ENCODE results near the gene TMEM163. TPM values are rescaled to one million over a fixed set of nuclear protein-coding genes. Genes with fewer than 3 reads are reported as not detected.

Gene TMEM163
- total RNA-seq, 1 experiment from 2014 or later, result 4.1 TPM

- BruUV-seq (replicated peaks), result no TSS peak
- Mint-ChIP-seq H3K27me3 (ENCODE audit: insufficient read depth, unreplicated experiment) (peaks cover 30% of the 10 kb centered on the region), H3K36me3 (ENCODE audit: insufficient read depth, unreplicated experiment) (peaks cover 6% of the 10 kb centered on the region), H3K4me1 (ENCODE audit: low read depth, unreplicated experiment) (peaks cover 8% of the 10 kb centered on the region), H3K9me3 (ENCODE audit: unreplicated experiment) (no peaks in the 10 kb centered on the region), H3K4me3 (ENCODE audit: unreplicated experiment) (no peak overlapping the region), H3K27ac (ENCODE audit: unreplicated experiment) (no peak overlapping the region)
- Histone ChIP-seq H3K36me3 (ENCODE audit: control insufficient read depth, insufficient read depth, low read length) (no peaks in the 10 kb centered on the region), H3K4me1 (peaks cover 9% of the 10 kb centered on the region; the same call in 1 of the 2 replicates), H3K4me3 (ENCODE audit: low read depth, low read length) (no peak overlapping the region), H3K9me3 (no peaks in the 10 kb centered on the region), H3K27me3 (replicated peaks; ENCODE audit: control insufficient read depth, insufficient read depth, low read length) (peaks cover 9% of the 10 kb centered on the region)
- TF ChIP-seq, protein P1, sequence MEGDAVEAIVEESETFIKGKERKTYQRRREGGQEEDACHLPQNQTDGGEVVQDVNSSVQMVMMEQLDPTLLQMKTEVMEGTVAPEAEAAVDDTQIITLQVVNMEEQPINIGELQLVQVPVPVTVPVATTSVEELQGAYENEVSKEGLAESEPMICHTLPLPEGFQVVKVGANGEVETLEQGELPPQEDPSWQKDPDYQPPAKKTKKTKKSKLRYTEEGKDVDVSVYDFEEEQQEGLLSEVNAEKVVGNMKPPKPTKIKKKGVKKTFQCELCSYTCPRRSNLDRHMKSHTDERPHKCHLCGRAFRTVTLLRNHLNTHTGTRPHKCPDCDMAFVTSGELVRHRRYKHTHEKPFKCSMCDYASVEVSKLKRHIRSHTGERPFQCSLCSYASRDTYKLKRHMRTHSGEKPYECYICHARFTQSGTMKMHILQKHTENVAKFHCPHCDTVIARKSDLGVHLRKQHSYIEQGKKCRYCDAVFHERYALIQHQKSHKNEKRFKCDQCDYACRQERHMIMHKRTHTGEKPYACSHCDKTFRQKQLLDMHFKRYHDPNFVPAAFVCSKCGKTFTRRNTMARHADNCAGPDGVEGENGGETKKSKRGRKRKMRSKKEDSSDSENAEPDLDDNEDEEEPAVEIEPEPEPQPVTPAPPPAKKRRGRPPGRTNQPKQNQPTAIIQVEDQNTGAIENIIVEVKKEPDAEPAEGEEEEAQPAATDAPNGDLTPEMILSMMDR (IDR thresholded peaks at IDR 0.05; ENCODE audit: insufficient read depth in 1 of 2, low read depth in 1 of 2, low read length in 1 of 2, severe bottlenecking in 1 of 2, unreplicated experiment in 1 of 2), result no peak
- intact Hi-C loops (cut with micrococcal nuclease; ENCODE audit: unreplicated experiment), result no loop called here
- no peak for DNase-seq
- POLR2A ChIA-PET, result no interaction called here
- CTCF ChIA-PET, result no interaction called here
Measured at GRCh38 chr2:134716721-134717243, 2.0 kb downstream of the TMEM163 start.

DNA sequence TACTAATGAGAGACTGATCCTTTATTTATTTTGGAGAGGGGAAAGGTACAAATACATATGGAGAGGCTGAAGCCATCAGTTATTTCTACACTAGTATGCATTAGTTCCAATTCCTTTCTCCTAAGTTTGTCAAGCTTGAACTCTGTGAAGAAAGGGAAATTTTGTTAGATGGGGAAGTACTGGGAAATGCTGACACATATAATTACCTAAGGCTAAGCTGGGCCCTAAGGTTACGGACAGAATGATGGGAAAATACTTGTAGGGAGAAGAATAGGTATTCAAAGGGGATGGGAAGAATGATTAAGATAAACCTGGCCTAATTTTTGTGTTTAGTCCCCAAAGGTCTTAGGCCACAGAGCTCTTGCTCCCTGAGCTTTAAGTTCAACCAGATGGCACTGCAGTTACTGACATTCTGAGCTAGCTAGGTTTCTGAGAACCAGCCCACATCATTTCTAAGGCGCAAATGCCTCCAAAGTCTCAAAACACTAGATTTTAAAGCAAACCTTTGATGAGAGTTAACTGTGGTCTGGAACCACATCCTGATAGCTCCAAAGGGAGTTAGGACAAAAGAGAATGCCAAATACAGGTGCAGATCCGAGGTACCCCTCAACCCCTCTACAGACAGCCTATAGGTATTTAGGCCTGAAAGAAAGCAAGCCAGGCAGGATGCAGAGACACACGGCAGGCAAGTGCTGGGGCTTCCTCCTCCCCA is 2.7 kb downstream of the TMEM163 start:
- H3K27ac Mint-ChIP-seq (ENCODE audit: unreplicated experiment), result no peak overlapping the region
- CTCF ChIA-PET, result interaction anchor here (0.9 kb wide), 1 partner anchor 265 kb away, joined by 3 read pairs; no protein-coding TSS in a partner anchor
- H3K4me1 Mint-ChIP-seq (ENCODE audit: low read depth, unreplicated experiment), result peaks cover 8% of the 10 kb centered on the region
- H3K4me3 Mint-ChIP-seq (ENCODE audit: unreplicated experiment), result no peak overlapping the region
- TF ChIP-seq, protein P1 (IDR thresholded peaks at IDR 0.05; ENCODE audit: insufficient read depth in 1 of 2, low read depth in 1 of 2, low read length in 1 of 2, severe bottlenecking in 1 of 2, unreplicated experiment in 1 of 2), result no peak
- no peaks in the 10 kb centered on the region for H3K36me3 ChIP-seq (ENCODE audit: control insufficient read depth, insufficient read depth, low read length)
- POLR2A ChIA-PET, result no interaction called here
- BruUV-seq (replicated peaks), result no TSS peak
- peaks cover 9% of the 10 kb centered on the region; the same call in 1 of the 2 replicates for H3K4me1 ChIP-seq
- H3K9me3 ChIP-seq, result no peaks in the 10 kb centered on the region
- H3K4me3 ChIP-seq (ENCODE audit: low read depth, low read length), result no peak overlapping the region
- intact Hi-C loops (cut with micrococcal nuclease; ENCODE audit: unreplicated experiment), result no loop called here
- H3K27me3 Mint-ChIP-seq (ENCODE audit: insufficient read depth, unreplicated experiment), result peaks cover 30% of the 10 kb centered on the region
- peaks cover 9% of the 10 kb centered on the region for H3K27me3 ChIP-seq (replicated peaks; ENCODE audit: control insufficient read depth, insufficient read depth, low read length)
- peaks cover 6% of the 10 kb centered on the region for H3K36me3 Mint-ChIP-seq (ENCODE audit: insufficient read depth, unreplicated experiment)
- no peaks in the 10 kb centered on the region for H3K9me3 Mint-ChIP-seq (ENCODE audit: unreplicated experiment)
- no peak for DNase-seq

DNA sequence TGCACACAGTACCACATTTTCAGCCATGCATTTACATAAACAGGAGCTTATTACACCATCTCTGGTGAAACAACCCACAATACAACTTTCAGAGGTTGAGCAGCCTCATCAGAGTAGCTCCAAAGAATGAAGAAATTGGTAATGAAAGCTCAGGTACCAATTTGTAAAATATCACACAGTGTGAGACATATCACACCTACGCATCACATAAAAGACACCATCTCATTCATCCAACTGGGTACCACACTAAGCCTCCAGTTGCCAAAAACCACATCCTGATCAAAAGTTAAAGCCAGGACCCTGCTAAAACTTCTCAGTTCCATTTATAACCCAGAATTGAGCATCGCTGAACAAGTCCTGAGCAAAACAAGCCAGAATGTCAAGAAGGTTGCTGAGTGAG is 4.6 kb downstream of the TMEM163 start:
- Mint-ChIP-seq H3K9me3 (ENCODE audit: unreplicated experiment) (no peaks in the 10 kb centered on the region), H3K4me1 (ENCODE audit: low read depth, unreplicated experiment) (peaks cover 8% of the 10 kb centered on the region), H3K4me3 (ENCODE audit: unreplicated experiment) (no peak overlapping the region), H3K27ac (ENCODE audit: unreplicated experiment) (no peak overlapping the region), H3K36me3 (ENCODE audit: insufficient read depth, unreplicated experiment) (peaks cover 6% of the 10 kb centered on the region), H3K27me3 (ENCODE audit: insufficient read depth, unreplicated experiment) (peaks cover 12% of the 10 kb centered on the region)
- intact Hi-C loops (cut with micrococcal nuclease; ENCODE audit: unreplicated experiment), result no loop called here
- DNase-seq, result no peak
- TF ChIP-seq, protein P1 (IDR thresholded peaks at IDR 0.05; ENCODE audit: insufficient read depth in 1 of 2, low read depth in 1 of 2, low read length in 1 of 2, severe bottlenecking in 1 of 2, unreplicated experiment in 1 of 2), result no peak
- H3K9me3 ChIP-seq, result no peaks in the 10 kb centered on the region
- BruUV-seq (replicated peaks), result no TSS peak
- ChIA-PET POLR2A (no interaction called here), CTCF (no interaction called here)
- H3K27me3 ChIP-seq (replicated peaks; ENCODE audit: control insufficient read depth, insufficient read depth, low read length), result peaks cover 8% of the 10 kb centered on the region; the same call in 1 of the 2 replicates
- peaks cover 9% of the 10 kb centered on the region; the same call in 1 of the 2 replicates for H3K4me1 ChIP-seq
- H3K4me3 ChIP-seq (ENCODE audit: low read depth, low read length), result no peak overlapping the region
- H3K36me3 ChIP-seq (ENCODE audit: control insufficient read depth, insufficient read depth, low read length), result no peaks in the 10 kb centered on the region

Measured in Caco-2 (cell line).